DLD1 (cell line): ENCODE data around the gene NDUFS7.
"Not testable (repeated sequence)": the region's sequence is repeated elsewhere in the genome, so short reads cannot be mapped to it uniquely, and the experiment has no call there.

Experiments used
- in situ Hi-C: cut with HindIII; loops from 2 replicates; pipeline ENCODE4 v1.10.0; 2017; ENCODE audit warnings: low sequenced_read_pairs

NDUFS7 gene

DNA sequence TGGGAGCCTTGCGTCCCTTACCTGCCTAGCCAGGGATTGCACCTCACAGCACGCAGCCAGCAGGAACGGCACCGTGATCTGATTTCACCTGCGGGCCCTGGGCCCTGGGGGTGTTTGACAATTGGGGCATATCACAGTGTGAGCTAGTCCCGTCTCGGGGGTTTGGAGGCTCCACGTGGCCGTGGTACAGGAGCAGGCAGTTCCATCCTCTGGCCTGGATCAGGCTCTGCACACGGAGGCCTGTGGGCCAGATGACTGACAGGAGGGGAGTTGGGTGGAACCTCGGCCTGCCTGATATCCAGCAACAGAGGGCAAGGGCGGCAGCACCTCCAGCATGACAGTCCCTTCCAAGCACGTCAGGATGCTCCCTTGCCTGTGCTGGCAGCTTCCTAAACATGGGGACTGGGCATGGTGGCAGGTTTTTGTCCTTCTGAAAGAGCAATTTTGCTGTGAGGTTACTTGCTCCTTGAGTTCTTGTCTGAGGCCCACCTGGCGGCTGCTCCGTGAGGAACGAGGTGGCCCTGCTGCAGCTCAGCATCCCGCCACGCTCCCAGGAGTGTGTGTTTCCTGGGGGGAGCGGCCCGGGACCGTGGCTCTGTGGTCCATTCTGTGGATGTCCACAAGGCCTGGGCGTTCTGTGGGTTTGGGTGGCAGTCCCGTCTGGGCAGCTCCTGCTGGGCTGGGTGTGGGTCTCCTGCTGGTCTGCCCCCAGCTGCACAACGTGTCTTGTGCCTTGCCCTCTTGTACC is 48.2 kb downstream of the NDUFS7 start:
- in situ Hi-C loops, result no loop called here

DNA sequence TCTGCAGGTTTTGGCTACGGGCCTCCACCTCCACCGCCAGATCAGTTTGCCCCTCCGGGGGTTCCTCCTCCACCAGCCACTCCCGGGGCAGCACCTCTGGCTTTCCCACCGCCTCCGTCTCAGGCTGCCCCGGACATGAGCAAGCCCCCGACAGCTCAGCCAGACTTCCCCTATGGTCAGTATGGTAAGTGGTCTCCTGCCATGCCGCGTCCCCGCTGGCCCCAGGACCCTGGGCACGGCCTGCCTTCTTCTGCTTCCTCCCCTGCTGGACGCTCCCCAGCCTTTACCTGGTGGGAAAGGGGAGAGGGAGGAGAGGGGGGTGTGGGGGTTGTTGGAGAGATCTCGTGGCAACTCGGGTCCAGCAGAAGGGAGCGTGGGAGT is 48.8 kb downstream of the NDUFS7 start:
- in situ Hi-C loops, result no loop called here

- in situ Hi-C loops, result no loop called here
These were observed 49.7 kb downstream of the NDUFS7 start for GRCh38 chr19:1433119-1434039.

DNA sequence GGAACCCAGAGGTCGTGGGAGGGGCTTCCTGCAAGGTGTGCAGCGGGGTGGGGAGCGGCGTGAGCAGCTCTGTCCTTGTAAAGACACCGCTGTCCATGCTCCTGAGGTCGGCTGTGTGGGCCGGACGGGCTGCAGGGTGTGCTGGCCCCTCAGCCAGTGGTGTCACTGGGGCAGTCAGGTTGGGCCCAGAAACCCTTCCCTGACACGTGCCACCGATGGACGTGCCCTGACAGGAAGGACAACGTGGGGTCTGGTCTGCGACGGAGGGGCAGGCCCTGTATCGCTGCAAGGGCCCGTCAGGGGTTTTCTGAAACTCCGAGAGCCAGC is 50.3 kb downstream of the NDUFS7 start:
- in situ Hi-C loops, result no loop called here

- in situ Hi-C loops, result no loop called here
These were observed 50.9 kb downstream of the NDUFS7 start for GRCh38 chr19:1434577-1435060.

GRCh38 chr19:1435378-1435989 is 51.8 kb downstream of the NDUFS7 start:
- in situ Hi-C loops, result no loop called here

- in situ Hi-C loops, result no loop called here
These were observed 53.9 kb downstream of the NDUFS7 start for GRCh38 chr19:1437609-1438008.

DNA sequence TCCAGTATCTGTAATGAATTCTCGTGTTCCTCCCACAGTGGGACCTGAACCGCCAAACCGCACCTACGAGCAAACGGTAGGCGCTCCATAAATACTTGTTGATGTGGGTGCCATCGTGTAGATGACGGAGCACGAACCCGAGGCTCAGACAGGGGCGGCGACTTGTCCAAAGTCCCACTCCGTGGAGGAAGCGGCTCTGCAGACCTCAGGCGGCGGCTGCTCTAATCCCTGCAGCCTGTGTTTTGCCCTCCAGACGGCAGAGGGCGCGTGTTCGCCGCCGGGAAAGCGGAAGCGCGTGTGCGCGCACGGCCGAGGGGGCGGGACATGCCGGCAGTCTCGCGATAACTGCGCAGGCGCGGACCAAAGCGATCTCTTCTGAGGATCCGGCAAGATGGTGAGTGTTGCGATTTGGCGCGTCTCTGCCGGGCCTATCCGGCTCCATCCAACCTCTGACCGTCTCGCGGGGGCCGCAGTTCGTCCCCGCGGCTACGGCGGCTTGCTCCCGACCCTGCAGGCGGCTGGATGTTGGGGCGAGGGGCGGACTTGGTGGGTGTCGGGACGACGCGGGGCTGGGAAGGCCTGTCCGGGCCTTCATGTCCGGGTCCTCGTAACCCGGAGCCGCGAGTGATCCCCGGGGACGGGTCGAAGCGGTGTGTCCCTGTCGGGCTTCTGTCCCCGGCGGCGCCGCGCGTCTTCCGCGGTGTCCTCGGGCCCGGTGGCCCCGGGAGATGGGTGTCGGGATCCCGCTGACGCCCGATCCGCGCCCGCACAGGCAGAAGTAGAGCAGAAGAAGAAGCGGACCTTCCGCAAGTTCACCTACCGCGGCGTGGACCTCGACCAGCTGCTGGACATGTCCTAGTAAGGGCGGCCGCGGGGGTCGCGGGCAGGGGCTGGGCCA is 54.6 kb downstream of the NDUFS7 start, which contains the start of gene RPS15:
TSS of gene RPS15 (plus strand) at position 362 of the 898 bp plus-strand sequence. CDS start at position 392, 30 bp downstream.
- in situ Hi-C loops, result no loop called here

DNA sequence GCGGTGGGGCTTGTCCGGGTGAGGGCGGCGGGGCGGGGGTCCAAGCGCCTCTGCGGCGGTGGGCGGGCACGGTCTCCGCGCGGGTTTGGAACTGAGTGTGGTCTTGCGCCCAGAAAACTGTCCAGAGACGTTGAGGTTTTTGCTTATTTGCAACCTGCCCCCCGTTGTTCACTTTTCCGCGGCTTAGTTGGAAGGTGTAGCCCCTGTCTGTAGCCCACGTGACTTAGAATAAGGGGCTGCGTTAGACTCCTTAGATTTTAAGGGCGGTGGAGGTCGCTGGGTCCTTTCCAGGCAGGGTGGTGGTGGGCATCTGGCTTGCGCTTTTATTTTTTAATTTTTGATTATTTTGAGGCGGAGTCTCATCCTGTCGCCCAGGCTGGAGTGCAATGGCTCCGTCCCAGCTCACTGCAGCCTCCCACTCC is 55.2 kb downstream of the NDUFS7 start:
- in situ Hi-C loops, result no loop called here

DNA sequence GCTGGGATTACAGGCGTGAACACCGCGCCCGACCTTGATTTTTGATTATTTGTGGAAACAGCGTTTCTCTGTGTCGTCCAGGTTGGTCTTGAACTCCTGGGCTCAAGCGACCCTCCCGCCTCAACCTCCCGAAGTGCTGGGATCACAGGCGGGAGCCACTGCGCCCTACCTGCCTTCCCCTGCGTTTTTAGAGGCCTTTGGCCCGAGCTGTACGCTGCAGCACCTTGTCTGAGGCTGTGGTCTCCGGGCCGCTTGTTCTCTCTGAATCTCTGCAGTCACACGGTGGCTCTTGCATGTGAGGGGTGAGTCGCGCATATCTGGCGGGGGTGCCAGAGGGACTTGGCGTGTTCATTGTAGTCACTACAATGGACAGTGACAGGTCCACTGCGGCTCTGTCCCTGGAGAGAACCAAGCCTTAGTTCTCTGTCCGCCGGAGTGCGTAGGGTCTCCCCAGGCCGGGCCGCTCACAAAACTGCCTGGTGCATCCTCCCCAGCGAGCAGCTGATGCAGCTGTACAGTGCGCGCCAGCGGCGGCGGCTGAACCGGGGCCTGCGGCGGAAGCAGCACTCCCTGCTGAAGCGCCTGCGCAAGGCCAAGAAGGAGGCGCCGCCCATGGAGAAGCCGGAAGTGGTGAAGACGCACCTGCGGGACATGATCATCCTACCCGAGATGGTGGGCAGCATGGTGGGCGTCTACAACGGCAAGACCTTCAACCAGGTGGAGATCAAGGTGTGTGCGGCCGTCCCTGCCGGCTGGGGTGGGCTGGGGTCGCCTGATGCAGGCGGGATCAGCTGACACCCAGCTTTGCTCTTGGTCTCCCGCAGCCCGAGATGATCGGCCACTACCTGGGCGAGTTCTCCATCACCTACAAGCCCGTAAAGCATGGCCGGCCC is 56.1 kb downstream of the NDUFS7 start:
- in situ Hi-C loops, result not testable (repeated sequence)

DNA sequence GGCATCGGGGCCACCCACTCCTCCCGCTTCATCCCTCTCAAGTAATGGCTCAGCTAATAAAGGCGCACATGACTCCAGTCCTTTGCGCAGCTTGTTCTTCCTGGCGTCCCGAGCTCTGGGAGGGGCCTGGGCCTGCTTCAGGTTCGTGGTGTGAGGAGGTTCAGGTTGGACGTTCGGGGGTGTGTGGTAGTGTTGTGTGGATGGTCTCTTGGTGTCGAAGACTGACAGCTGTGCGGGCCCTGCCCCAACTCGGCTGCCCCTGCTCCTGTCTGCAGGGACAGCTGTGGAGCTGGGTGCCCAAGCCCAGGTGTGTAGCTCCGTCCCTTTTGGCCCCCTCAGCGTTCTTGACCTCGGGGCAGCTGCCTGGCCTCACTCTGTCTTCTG is 56.7 kb downstream of the NDUFS7 start:
- in situ Hi-C loops, result no loop called here

GRCh38 chr19:1441022-1441426 is 57.3 kb downstream of the NDUFS7 start:
- in situ Hi-C loops, result no loop called here

DNA sequence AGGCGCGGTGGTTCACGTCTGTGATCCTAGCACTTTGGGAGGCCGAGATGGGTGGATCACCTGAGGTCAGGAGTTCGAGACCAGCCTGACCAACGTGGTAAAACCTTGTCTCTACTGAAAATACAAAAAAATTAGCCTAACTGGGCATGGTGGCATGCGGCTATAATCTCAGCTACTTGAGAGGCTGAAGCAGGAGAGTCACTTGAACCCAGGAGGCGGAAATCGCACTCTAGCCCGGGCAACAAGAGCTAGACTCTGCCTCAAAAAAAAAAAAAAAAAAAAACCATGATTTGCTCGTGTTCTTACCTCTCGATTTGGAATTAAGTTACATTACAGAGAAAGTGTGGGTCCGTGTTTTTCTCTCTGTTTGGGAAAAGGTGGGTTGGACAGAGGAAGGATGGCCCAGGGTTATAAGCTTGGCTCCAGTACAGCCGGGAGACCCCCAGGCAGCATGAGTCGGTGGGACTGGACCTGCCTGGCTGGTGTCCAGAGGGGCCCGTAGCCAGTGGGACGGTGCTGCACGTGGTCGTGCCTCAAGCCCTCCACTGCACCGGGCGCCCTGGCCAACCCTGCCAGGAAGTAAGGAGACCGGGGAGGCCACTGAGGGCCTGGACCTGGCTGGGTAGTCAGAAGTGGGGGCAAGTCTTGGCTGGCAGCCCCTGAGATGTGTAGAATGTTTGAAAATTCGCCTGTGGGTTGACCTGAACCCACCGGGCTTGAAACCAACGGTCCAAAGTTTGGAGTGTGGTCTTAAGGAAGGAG is 58.2 kb downstream of the NDUFS7 start:
- in situ Hi-C loops, result no loop called here
